ENCODE data around the gene ACY1.

DNA sequence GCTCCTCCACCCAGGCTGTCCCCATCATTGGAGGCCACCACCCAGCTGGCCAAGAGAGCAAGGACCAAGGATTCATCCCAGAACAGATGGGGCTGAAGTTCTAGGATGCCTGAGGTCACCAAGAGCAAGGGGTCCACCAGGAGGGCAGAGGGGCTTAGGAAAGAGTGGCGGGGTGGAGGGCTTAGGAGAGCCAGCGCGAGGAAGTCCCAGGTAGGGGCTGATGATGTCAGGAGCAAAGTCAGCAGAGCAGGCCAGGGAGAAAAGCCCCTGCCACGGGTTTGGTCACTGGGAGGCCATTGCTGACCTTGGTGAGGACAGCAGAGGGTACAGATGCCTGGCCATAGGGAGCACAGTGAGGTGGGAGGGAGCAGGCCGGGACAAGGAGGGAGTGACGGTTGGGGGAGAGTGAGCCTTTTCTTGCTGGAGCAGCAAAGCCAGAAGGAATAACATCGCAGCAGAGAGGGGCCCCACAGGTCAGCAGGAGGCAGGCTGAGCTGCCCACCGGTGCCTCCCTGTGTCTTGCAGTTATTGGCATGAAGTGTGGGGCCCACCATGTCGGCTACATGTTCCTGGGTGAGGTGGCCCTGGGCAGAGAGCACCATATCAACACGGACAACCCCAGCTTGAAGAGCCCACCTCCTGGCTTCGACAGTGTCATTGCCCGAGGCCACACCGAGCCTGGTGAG is 36.0 kb upstream of the ACY1 start:
- TF ChIP-seq, protein P1, sequence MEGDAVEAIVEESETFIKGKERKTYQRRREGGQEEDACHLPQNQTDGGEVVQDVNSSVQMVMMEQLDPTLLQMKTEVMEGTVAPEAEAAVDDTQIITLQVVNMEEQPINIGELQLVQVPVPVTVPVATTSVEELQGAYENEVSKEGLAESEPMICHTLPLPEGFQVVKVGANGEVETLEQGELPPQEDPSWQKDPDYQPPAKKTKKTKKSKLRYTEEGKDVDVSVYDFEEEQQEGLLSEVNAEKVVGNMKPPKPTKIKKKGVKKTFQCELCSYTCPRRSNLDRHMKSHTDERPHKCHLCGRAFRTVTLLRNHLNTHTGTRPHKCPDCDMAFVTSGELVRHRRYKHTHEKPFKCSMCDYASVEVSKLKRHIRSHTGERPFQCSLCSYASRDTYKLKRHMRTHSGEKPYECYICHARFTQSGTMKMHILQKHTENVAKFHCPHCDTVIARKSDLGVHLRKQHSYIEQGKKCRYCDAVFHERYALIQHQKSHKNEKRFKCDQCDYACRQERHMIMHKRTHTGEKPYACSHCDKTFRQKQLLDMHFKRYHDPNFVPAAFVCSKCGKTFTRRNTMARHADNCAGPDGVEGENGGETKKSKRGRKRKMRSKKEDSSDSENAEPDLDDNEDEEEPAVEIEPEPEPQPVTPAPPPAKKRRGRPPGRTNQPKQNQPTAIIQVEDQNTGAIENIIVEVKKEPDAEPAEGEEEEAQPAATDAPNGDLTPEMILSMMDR (IDR thresholded peaks at IDR 0.05) = no peak
- TF ChIP-seq POLR2AphosphoS5 (IDR thresholded peaks at IDR 0.05) = no peak

Measured in breast epithelium (tissue), 3 donors.